Body of pancreas (tissue), 4 donors: ENCODE results near the gene NCF4. TPM values are rescaled to one million over a fixed set of nuclear protein-coding genes. Genes with fewer than 3 reads are reported as not detected.
A peak's percentile ranks its signal among the peaks of the same experiment; 100 is the strongest.

Experiments
- ATAC-seq: fragments of 150-250 bp; one replicate; pipeline ENCODE4 v1.9.1; 2016
- DNase-seq, 4 donors: peaks; one replicate each; pipeline ENCODE4 v3.0.0-alpha.2; 2019
- H3K27ac ChIP-seq, 4 donors: fragments of 200-600 bp; sonication (generic); 1 replicate in 3 of 4; 2 replicates in 1 of 4; pipeline versions ENCODE4 v1.5.1 to v1.6.1; 2016 to 2019; ENCODE audit warnings: mild to moderate bottlenecking in 1 of 4, mixed read lengths in 1 of 4, moderate library complexity in 1 of 4
- H3K27me3 ChIP-seq, 2 donors: fragments of 200-600 bp; sonication (generic); one replicate each; pipeline ENCODE4 v1.6.0; 2016; ENCODE audit warnings: mild to moderate bottlenecking in 1 of 2
- H3K36me3 ChIP-seq, 2 donors: fragments of 200-600 bp; sonication (generic); replicated peaks in 1 of 2; 2 replicates each; pipeline ENCODE4 v1.5.1; 2016; ENCODE audit warnings: low read depth in 2 of 2; ENCODE audit not compliant: insufficient read depth in 1 of 2
- H3K4me1 ChIP-seq: fragments of 200-600 bp; sonication (generic); one replicate; pipeline ENCODE4 v1.6.0; 2016
- H3K4me3 ChIP-seq, 2 donors: fragments of 200-600 bp; sonication (generic); 1 replicate in 1 of 2; 2 replicates in 1 of 2; pipeline ENCODE4 v1.5.1; 2016 to 2019
- H3K9me3 ChIP-seq, 3 donors: fragments of 200-600 bp; sonication (generic); 1 replicate in 2 of 3; 2 replicates in 1 of 3; pipeline ENCODE4 v1.5.1; 2016
- POLR2A ChIP-seq, 3 donors: fragments of 450-650 bp; IDR thresholded peaks; one replicate each; pipeline ENCODE4 v1.6.1; 2016; ENCODE audit warnings: antibody characterized with exemption in 3 of 3, mild to moderate bottlenecking in 2 of 3
- WGBS, 2 donors: methylation state at CpG; one replicate each; pipeline ENCODE4 v1.1.5; 2017; 5-methylcytosine and 5-hydroxymethylcytosine counted together
- intact Hi-C: fragments of 100-400 bp; cut with DNase I; formaldehyde crosslinking; loops from one replicate; pipeline ENCODE4 v1.15.1; 2023
- total RNA-seq, 2 donors: library from RNA; depleted of rRNA; stranded (reverse); fragments of >200 nt; gene quantifications; one replicate each; pipeline ENCODE4 v1.1.0, GENCODE V29; 2016
- TF ChIP-seq, protein P1 (sequence below), 7 experiments: fragments of 450-650 bp in 4 of 7; fragments of 200-600 bp in 3 of 7; sonication (generic) in 3 of 7; IDR thresholded peaks; one replicate each; pipeline ENCODE4 v1.5.1; 2016 to 2019; ENCODE audit warnings: antibody characterized with exemption in 7 of 7

The NCF4 gene
- total RNA-seq, 2 donors from 2014 or later: 5.9 to 6.0 TPM

DNA sequence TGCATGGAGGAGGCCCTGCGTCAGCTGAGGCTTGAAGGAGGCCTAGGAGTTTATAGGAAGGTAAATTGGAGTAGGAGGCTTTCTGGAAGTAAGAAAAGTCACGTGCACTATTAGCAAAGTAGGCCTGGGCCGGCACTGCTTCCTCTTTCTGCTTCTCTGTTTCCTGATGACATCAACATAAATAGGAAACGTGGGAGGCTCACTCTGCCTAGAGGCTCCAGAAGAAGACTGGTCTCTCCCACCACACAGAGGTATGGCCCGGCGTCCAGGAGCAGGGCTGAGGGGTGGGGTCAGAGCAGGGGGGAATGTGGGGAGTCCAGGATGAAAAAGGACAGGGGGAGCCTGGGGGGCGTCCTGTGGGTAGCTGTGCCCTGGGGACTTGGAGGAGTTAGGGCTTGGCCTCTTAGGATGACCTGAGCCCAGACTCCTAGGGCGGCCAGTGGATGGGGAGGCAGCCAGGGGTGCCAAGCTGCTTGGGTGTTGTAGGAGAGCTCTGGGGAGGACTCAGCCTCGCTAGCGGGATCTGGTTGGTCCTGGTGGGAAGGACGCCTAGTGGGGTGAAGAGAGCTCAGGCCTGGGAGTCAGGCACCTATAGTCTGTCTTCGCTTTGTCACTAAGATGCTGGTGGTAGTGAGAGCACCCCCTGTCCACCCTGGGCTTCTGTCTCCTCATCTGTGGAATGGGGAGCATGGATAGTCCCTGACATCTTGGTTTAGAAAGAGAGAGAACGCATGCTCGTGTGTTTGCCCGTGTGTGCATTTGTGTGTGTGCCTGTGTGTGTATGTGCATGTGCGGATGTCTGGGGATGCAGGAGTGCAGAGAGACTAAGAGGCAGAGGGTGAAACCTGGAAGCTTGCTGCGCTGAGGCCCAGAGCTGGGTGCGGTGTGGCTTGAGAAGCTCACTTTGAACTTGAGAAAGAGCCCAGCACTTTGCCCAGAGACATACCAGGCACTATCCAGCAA is 52.9 kb downstream of the NCF4 start, which contains the start of gene CSF2RB:
Gene CSF2RB, plus strand, starts transcription at position 202 of the 963 bp plus-strand sequence. CDS start 8,580 bp downstream, outside the sequence.
- Histone ChIP-seq H3K27me3 (no peaks in the 10 kb centered on the region), H3K4me1 (no peaks in the 10 kb centered on the region), H3K9me3 (no peaks in the 10 kb centered on the region), H3K36me3 (no peaks in the 10 kb centered on the region), H3K4me3 (no peak within 1 kb of the TSS), H3K27ac (peak within 1 kb of the TSS in 2 of 4 donors; percentile 14 to 48)
- ATAC-seq (no peak), DNase-seq (peak in 2 of 4 donors; percentile 22 to 63)
- intact Hi-C loops: no loop called here
- 55 to 73% methylated on average over 18 of the region's 18 CpGs for WGBS, 2 donors
- TF ChIP-seq, protein P1, sequence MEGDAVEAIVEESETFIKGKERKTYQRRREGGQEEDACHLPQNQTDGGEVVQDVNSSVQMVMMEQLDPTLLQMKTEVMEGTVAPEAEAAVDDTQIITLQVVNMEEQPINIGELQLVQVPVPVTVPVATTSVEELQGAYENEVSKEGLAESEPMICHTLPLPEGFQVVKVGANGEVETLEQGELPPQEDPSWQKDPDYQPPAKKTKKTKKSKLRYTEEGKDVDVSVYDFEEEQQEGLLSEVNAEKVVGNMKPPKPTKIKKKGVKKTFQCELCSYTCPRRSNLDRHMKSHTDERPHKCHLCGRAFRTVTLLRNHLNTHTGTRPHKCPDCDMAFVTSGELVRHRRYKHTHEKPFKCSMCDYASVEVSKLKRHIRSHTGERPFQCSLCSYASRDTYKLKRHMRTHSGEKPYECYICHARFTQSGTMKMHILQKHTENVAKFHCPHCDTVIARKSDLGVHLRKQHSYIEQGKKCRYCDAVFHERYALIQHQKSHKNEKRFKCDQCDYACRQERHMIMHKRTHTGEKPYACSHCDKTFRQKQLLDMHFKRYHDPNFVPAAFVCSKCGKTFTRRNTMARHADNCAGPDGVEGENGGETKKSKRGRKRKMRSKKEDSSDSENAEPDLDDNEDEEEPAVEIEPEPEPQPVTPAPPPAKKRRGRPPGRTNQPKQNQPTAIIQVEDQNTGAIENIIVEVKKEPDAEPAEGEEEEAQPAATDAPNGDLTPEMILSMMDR (IDR thresholded peaks at IDR 0.05): no peak
- peak in 1 of 3 donors; percentile 13 for TF ChIP-seq POLR2A (IDR thresholded peaks at IDR 0.05)

DNA sequence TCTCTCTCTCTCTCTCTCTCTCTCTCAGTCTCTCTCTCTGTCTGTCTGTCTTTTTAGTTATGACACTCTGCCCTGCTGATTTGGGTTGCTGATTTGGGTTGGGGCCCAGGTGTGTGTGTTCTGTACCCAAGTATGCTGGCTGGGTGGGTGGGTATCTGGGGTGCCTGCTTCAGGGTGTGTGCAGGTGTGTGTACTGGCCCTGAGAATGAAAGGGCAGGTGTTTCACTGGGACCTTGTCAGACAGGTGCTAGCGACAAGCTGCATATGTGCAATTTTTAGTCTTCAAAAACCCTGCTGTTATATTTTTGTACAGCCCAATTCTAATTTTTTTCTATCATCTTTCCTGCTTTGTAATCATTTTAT is 53.6 kb downstream of the NCF4 start:
- Histone ChIP-seq H3K4me3 (no peak overlapping the region), H3K9me3 (no peaks in the 10 kb centered on the region), H3K36me3 (no peaks in the 10 kb centered on the region), H3K27me3 (no peaks in the 10 kb centered on the region), H3K4me1 (no peaks in the 10 kb centered on the region), H3K27ac (no peak overlapping the region)
- ATAC-seq (no peak), DNase-seq (no peak)
- TF ChIP-seq POLR2A (IDR thresholded peaks at IDR 0.05): no peak
- TF ChIP-seq, protein P1 (IDR thresholded peaks at IDR 0.05): no peak
- WGBS, 2 donors: 73 to 79% methylated on average over 1 of the region's 1 CpG
- intact Hi-C loops: no loop called here

DNA sequence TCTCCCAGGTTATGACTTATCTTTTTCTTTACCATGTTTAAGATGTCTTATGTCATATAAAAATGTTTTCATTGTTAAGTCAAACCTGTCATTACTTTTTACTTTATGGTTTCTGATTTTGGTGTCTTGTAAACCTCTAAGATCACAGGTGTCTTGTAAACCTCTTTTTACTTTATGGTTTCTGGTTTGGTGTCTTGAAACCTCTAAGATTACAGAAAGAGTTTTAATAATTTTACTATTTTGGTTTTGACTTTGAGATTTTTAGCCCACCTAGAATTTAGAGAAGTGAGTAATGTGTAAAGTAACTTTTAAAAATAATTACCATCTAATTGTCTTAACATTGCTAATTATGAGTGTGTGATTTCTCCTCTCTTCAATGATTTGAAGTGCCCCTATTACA is 55.2 kb downstream of the NCF4 start:
- no peaks in the 10 kb centered on the region for H3K9me3 ChIP-seq
- DNase-seq (no peak), ATAC-seq (no peak)
- no peak for TF ChIP-seq POLR2A (IDR thresholded peaks at IDR 0.05)
- TF ChIP-seq, protein P1 (IDR thresholded peaks at IDR 0.05): no peak
- no peaks in the 10 kb centered on the region for H3K36me3 ChIP-seq
- no peaks in the 10 kb centered on the region for H3K4me1 ChIP-seq
- intact Hi-C loops: no loop called here
- H3K4me3 ChIP-seq: no peak overlapping the region
- no peaks in the 10 kb centered on the region for H3K27me3 ChIP-seq
- no peak overlapping the region for H3K27ac ChIP-seq

DNA sequence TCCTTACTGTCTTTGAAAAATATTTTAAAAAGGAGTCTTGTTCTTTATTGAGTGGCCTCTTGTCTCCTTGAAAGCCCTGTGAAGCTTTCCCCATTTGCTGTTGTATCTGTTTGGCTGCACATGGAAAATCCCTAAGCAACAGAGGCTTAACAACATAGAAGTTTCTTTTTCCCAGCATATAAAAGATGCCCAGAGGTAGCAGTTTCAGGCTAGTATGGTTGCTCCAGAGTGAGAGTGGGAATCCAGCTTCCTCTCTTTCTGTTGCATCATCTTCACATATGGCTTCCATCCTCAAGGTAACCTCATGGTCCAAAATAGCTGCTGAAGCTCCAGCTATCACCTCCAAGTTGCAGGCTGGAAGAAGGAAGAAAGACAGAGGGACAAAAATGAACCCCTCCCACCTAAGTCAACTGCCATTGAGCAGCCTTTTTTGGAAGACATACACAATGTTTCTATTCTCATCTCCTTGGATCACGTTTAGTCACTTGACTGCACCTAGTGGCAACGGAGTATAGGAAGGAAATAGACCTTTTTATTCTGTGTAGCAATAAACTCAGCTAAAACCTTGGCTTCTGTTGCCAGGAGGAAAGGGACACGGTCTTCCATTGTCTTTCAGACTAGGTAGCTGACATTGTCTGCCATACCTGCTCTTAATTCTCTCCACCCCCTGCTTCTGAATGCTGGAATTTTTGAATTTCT is 57.9 kb downstream of the NCF4 start:
- H3K9me3 ChIP-seq: no peaks in the 10 kb centered on the region
- 68 to 72% methylated on average over 3 of the region's 3 CpGs for WGBS, 2 donors
- no peak overlapping the region for H3K4me3 ChIP-seq
- no peak for ATAC-seq
- H3K4me1 ChIP-seq: no peaks in the 10 kb centered on the region
- H3K27me3 ChIP-seq: no peaks in the 10 kb centered on the region
- TF ChIP-seq, protein P1 (IDR thresholded peaks at IDR 0.05): no peak
- TF ChIP-seq POLR2A (IDR thresholded peaks at IDR 0.05): no peak
- no peak overlapping the region for H3K27ac ChIP-seq
- H3K36me3 ChIP-seq: no peaks in the 10 kb centered on the region
- DNase-seq: no peak
- intact Hi-C loops: no loop called here
